H9 (cell line): ENCODE data around the gene MAPK4. TPM values are rescaled to one million over a fixed set of nuclear protein-coding genes. Genes with fewer than 3 reads are reported as not detected.

ENCODE experiments used
- DNase-seq: peaks from one replicate; pipeline ENCODE4 v3.0.0-alpha.2; 2017
- H2AFZ ChIP-seq: one replicate; pipeline ENCODE4 v1.6.1; 2013; ENCODE audit warnings: mild to moderate bottlenecking, low read length, control low read depth, moderate library complexity
- H2AK5ac ChIP-seq: 2 replicates; pipeline ENCODE4 v1.6.1; 2013; ENCODE audit warnings: low read length, control low read depth, mixed read lengths; ENCODE audit not compliant: insufficient read length
- H2BK120ac ChIP-seq: one replicate; pipeline ENCODE4 v1.6.1; 2013; ENCODE audit warnings: low read depth, mild to moderate bottlenecking, low read length, control low read depth, inconsistent platforms; ENCODE audit not compliant: poor library complexity, severe bottlenecking
- H2BK12ac ChIP-seq: 2 replicates; pipeline ENCODE4 v1.6.1; 2013; ENCODE audit warnings: low read length, control low read depth, mixed read lengths, low read depth; ENCODE audit not compliant: insufficient read length
- H2BK15ac ChIP-seq: 2 replicates; pipeline ENCODE4 v1.6.1; 2013; ENCODE audit warnings: low read depth, low read length, control low read depth
- H2BK20ac ChIP-seq: one replicate; pipeline ENCODE4 v1.6.1; 2013; ENCODE audit warnings: low read depth, mild to moderate bottlenecking, low read length, control low read depth, inconsistent platforms; ENCODE audit not compliant: poor library complexity, severe bottlenecking
- H2BK5ac ChIP-seq: 2 replicates; pipeline ENCODE4 v1.6.1; 2013; ENCODE audit warnings: low read length, control low read depth, mixed read lengths; ENCODE audit not compliant: insufficient read length
- H3K14ac ChIP-seq: 2 replicates; pipeline ENCODE4 v1.6.1; 2013; ENCODE audit warnings: low read length, control low read depth; ENCODE audit not compliant: insufficient read depth
- H3K18ac ChIP-seq: 2 replicates; pipeline ENCODE4 v1.6.1; 2013; ENCODE audit warnings: low read depth, mild to moderate bottlenecking, mixed read lengths, low read length, control low read depth; ENCODE audit not compliant: insufficient read length
- H3K23ac ChIP-seq: 2 replicates; pipeline ENCODE4 v1.6.1; 2013; ENCODE audit warnings: low read length, control low read depth, mixed read lengths, low read depth; ENCODE audit not compliant: insufficient read length
- H3K23me2 ChIP-seq: 2 replicates; pipeline ENCODE4 v1.6.1; 2013; ENCODE audit warnings: low read depth, mild to moderate bottlenecking, mixed read lengths, low read length, control low read depth; ENCODE audit not compliant: insufficient read length, poor library complexity, severe bottlenecking
- H3K27ac ChIP-seq: 2 replicates; pipeline ENCODE4 v1.5.1; 2013; ENCODE audit warnings: low read length, control low read depth, mixed read lengths, low read depth; ENCODE audit not compliant: insufficient read length
- H3K27me3 ChIP-seq: 2 replicates; pipeline ENCODE4 v1.6.1; 2013; ENCODE audit warnings: low read length, control low read depth, inconsistent platforms; ENCODE audit not compliant: insufficient read depth
- H3K4ac ChIP-seq: 2 replicates; pipeline ENCODE4 v1.6.1; 2013; ENCODE audit warnings: low read depth, mild to moderate bottlenecking, control low read depth, inconsistent platforms, low read length, moderate library complexity
- H3K4me1 ChIP-seq: 2 replicates; pipeline ENCODE4 v1.6.1; 2013; ENCODE audit warnings: low read length, control low read depth, inconsistent platforms; ENCODE audit not compliant: insufficient read depth
- H3K4me2 ChIP-seq: 2 replicates; pipeline ENCODE4 v1.6.1; 2013; ENCODE audit warnings: low read length, control low read depth, mixed read lengths; ENCODE audit not compliant: insufficient read length, insufficient read depth
- H3K56ac ChIP-seq: 2 replicates; pipeline ENCODE4 v1.6.1; 2013; ENCODE audit warnings: low read depth, mild to moderate bottlenecking, mixed read lengths, low read length, control low read depth; ENCODE audit not compliant: insufficient read length
- H3K79me1 ChIP-seq: 2 replicates; pipeline ENCODE4 v1.6.1; 2013; ENCODE audit warnings: low read depth, mild to moderate bottlenecking, moderate library complexity, low read length, control low read depth, inconsistent platforms; ENCODE audit not compliant: insufficient read depth, poor library complexity, severe bottlenecking
- H3K79me2 ChIP-seq: 2 replicates; pipeline ENCODE4 v1.6.1; 2013; ENCODE audit warnings: low read length, control low read depth, inconsistent platforms; ENCODE audit not compliant: insufficient read depth
- H3K9ac ChIP-seq: 2 replicates; pipeline ENCODE4 v1.6.1; 2013; ENCODE audit warnings: low read length, control low read depth, mixed read lengths; ENCODE audit not compliant: insufficient read length; ENCODE audit errors: extremely low read depth
- H3K9me3 ChIP-seq: one replicate; pipeline ENCODE4 v1.6.1; 2013; ENCODE audit warnings: low read depth, low read length, inconsistent platforms; ENCODE audit not compliant: control insufficient read depth
- H3T11ph ChIP-seq: one replicate; pipeline ENCODE4 v1.6.1; 2013; ENCODE audit warnings: mild to moderate bottlenecking, low read length, control low read depth, inconsistent platforms
- H4K20me1 ChIP-seq: one replicate; pipeline ENCODE4 v1.6.1; 2013; ENCODE audit not compliant: control insufficient read depth, insufficient read length, insufficient read depth
- H4K5ac ChIP-seq: 2 replicates; pipeline ENCODE4 v1.6.1; 2013; ENCODE audit warnings: low read depth, mild to moderate bottlenecking, mixed read lengths, low read length, control low read depth; ENCODE audit not compliant: insufficient read length
- H4K8ac ChIP-seq: replicated peaks from 2 replicates; pipeline ENCODE4 v1.6.1; 2013; ENCODE audit warnings: low read length, control low read depth, mixed read lengths, low read depth; ENCODE audit not compliant: insufficient read length
- H4K91ac ChIP-seq: 2 replicates; pipeline ENCODE4 v1.6.1; 2013; ENCODE audit warnings: low read depth, mild to moderate bottlenecking, moderate library complexity, mixed read lengths, low read length, control low read depth; ENCODE audit not compliant: insufficient read length
- H3K27ac Mint-ChIP-seq, 3 experiments: 2 replicates in 2 of 3; 3 replicates in 1 of 3; pipeline ENCODE4 v1.8.0; 2020 to 2021; ENCODE audit warnings: mixed read lengths in 3 of 3, mild to moderate bottlenecking in 1 of 3, moderate library complexity in 1 of 3
- H3K27me3 Mint-ChIP-seq: 2 replicates; pipeline ENCODE4 v1.8.0; 2021; ENCODE audit warnings: low read depth, mild to moderate bottlenecking, moderate library complexity, mixed read lengths
- H3K36me3 Mint-ChIP-seq, 3 experiments: 2 replicates in 2 of 3; 3 replicates in 1 of 3; pipeline ENCODE4 v1.8.0; 2020 to 2021; ENCODE audit warnings: low read depth in 3 of 3, mixed read lengths in 3 of 3; ENCODE audit not compliant: insufficient read depth in 1 of 3
- H3K4me1 Mint-ChIP-seq, 2 experiments: 2 replicates each; pipeline ENCODE4 v1.8.0; 2020; ENCODE audit warnings: mixed read lengths in 2 of 2
- H3K4me3 Mint-ChIP-seq, 2 experiments: 2 replicates in 1 of 2; 3 replicates in 1 of 2; pipeline ENCODE4 v1.8.0; 2020 to 2021; ENCODE audit warnings: mild to moderate bottlenecking in 2 of 2, mixed read lengths in 2 of 2, moderate library complexity in 1 of 2
- H3K9me3 Mint-ChIP-seq, 2 experiments: 2 replicates in 1 of 2; 3 replicates in 1 of 2; pipeline ENCODE4 v1.8.0; 2020; ENCODE audit warnings: mild to moderate bottlenecking in 2 of 2, mixed read lengths in 2 of 2, moderate library complexity in 1 of 2
- total RNA-seq: library from RNA; stranded (reverse); gene quantifications from 2 replicates; pipeline ENCODE4 v1.2.1, GENCODE V29; 2021
- TF ChIP-seq, protein P1 (sequence below): fragments of 200-600 bp; sonication (generic); conservative IDR thresholded peaks from 3 replicates; pipeline ENCODE4 v1.8.0; 2021; ENCODE audit warnings: antibody characterized with exemption, mild to moderate bottlenecking

The MAPK4 gene
- total RNA-seq, 1 experiment from 2014 or later = 1.6 TPM

DNA sequence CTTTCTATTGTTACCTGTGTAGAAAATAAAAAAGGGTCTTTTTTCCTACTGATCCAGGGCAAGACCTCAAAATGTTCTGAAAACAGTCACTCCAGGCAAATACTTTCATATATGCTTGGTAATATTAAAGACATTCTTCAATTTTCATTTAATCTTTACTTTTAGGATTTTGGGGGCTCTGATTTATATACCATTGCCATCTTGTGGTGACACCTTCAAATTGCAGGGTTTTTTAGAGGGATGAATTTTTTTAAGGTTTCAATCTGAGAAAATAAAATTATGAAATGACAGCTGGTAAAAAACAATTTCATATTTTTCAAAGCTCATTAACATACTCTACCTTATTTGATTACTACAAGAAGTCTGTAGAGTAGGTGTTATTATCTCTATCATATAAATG is 26.8 kb downstream of the MAPK4 start:
- H2BK120ac ChIP-seq = no peak overlapping the region
- no peak overlapping the region for H3K4me3 Mint-ChIP-seq
- no peak overlapping the region for H3K9ac ChIP-seq
- no peaks in the 10 kb centered on the region for H3K4me1 ChIP-seq
- peaks cover 38% of the 10 kb centered on the region for H3K27me3 Mint-ChIP-seq
- TF ChIP-seq, protein P1, sequence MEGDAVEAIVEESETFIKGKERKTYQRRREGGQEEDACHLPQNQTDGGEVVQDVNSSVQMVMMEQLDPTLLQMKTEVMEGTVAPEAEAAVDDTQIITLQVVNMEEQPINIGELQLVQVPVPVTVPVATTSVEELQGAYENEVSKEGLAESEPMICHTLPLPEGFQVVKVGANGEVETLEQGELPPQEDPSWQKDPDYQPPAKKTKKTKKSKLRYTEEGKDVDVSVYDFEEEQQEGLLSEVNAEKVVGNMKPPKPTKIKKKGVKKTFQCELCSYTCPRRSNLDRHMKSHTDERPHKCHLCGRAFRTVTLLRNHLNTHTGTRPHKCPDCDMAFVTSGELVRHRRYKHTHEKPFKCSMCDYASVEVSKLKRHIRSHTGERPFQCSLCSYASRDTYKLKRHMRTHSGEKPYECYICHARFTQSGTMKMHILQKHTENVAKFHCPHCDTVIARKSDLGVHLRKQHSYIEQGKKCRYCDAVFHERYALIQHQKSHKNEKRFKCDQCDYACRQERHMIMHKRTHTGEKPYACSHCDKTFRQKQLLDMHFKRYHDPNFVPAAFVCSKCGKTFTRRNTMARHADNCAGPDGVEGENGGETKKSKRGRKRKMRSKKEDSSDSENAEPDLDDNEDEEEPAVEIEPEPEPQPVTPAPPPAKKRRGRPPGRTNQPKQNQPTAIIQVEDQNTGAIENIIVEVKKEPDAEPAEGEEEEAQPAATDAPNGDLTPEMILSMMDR = peak; percentile 76
- no peak overlapping the region for H2BK12ac ChIP-seq
- no peak overlapping the region for H2BK5ac ChIP-seq
- H3K9me3 Mint-ChIP-seq = peaks cover 5% of the 10 kb centered on the region in 2 experiments; a peak in 3 of 5 replicates
- H2BK20ac ChIP-seq = no peak overlapping the region
- no peak overlapping the region for H3K27ac ChIP-seq
- no peak overlapping the region for H2AFZ ChIP-seq
- no peak overlapping the region for H3K4me2 ChIP-seq
- no peak overlapping the region for H4K91ac ChIP-seq
- no peak overlapping the region for H3K23ac ChIP-seq
- H2BK15ac ChIP-seq = no peak overlapping the region
- no peak overlapping the region for H4K5ac ChIP-seq
- no peak overlapping the region for H3K4ac ChIP-seq
- no peak overlapping the region for H3K27ac Mint-ChIP-seq
- no peaks in the 10 kb centered on the region for H3K9me3 ChIP-seq
- H3K18ac ChIP-seq = no peak overlapping the region
- H2AK5ac ChIP-seq = no peak overlapping the region
- H4K8ac ChIP-seq = no peak overlapping the region
- no peaks in the 10 kb centered on the region for H3K27me3 ChIP-seq
- H3K79me1 ChIP-seq = no peaks in the 10 kb centered on the region
- no peaks in the 10 kb centered on the region for H3K23me2 ChIP-seq
- no peak for DNase-seq
- no peak overlapping the region for H3K56ac ChIP-seq
- H3K79me2 ChIP-seq = no peaks in the 10 kb centered on the region
- peaks cover 0 to 6% (median 0%) of the 10 kb centered on the region in 3 experiments; a peak in 5 of 7 replicates for H3K36me3 Mint-ChIP-seq
- H4K20me1 ChIP-seq = no peaks in the 10 kb centered on the region
- no peak overlapping the region for H3K14ac ChIP-seq
- no peaks in the 10 kb centered on the region for H3K4me1 Mint-ChIP-seq
- H3T11ph ChIP-seq = no peak overlapping the region
